PFSK-1 (cell line): Measurements from ENCODE around the gene KLHL7.

Source experiments
- FOXP2 ChIP-seq: optimal IDR thresholded peaks from 2 replicates; pipeline ENCODE3; 2011; ENCODE audit warnings: borderline replicate concordance, control low read depth, inconsistent platforms; ENCODE audit not compliant: insufficient read depth; ENCODE audit errors: extremely low read length, extremely low read depth
- POLR2AphosphoS5 ChIP-seq: IDR thresholded peaks from 2 replicates; pipeline ENCODE4 v1.6.1; 2012; ENCODE audit warnings: low read depth, mild to moderate bottlenecking, control low read depth, low read length, moderate library complexity
- REST ChIP-seq, 2 experiments: IDR thresholded peaks; 2 replicates each; pipeline versions ENCODE4 v1.6.1 to v1.8.0; 2011 to 2012; ENCODE audit warnings: low read depth in 2 of 2, low read length in 2 of 2, control low read depth in 1 of 2, inconsistent platforms in 1 of 2, mild to moderate bottlenecking in 1 of 2, moderate library complexity in 1 of 2; ENCODE audit not compliant: insufficient read depth in 1 of 2
- SIN3A ChIP-seq: IDR thresholded peaks from 2 replicates; pipeline ENCODE4 v1.6.1; 2012; ENCODE audit warnings: mild to moderate bottlenecking, low read length, moderate library complexity, borderline replicate concordance; ENCODE audit not compliant: insufficient read depth
- TAF1 ChIP-seq: IDR thresholded peaks from 2 replicates; pipeline ENCODE4 v1.6.1; 2012; ENCODE audit warnings: low read length, control low read depth, borderline replicate concordance; ENCODE audit not compliant: insufficient read depth

GRCh38 chr7:23098460-23098859, 7.1 kb upstream of the KLHL7 start:
- TF ChIP-seq TAF1 (no peak), REST (IDR thresholded peaks at IDR 0.05; ENCODE audit: insufficient read depth in 1 of 2, low read depth in 2 of 2, low read length in 2 of 2) (no peak), POLR2AphosphoS5 (no peak), SIN3A (no peak), FOXP2 (no peak)
